Measurements from ENCODE around the gene RBM4. TPM values are rescaled to one million over a fixed set of nuclear protein-coding genes. Genes with fewer than 3 reads are reported as not detected.

RBM4 gene
- total and polyA plus RNA-seq, 2 donors (not counting 1 experiment from before 2014, with no cell fraction given) = 125 to 199 TPM

GRCh38 chr11:66670816-66671215 is 32.3 kb downstream of the RBM4 start:
- CTCF ChIA-PET = interaction anchor here (0.9 kb wide), 1 partner anchor 54 kb away, joined by 3 read pairs; no protein-coding TSS in a partner anchor
- peaks cover 99% of the 10 kb centered on the region for H3K79me2 ChIP-seq (ENCODE audit: control insufficient read depth, insufficient read depth, low read length)
- Mint-ChIP-seq H3K27ac (no peak overlapping the region), H3K27me3 (no peaks in the 10 kb centered on the region), H3K4me1 (peaks cover 43% of the 10 kb centered on the region), H3K9me3 (ENCODE audit: insufficient read depth) (no peaks in the 10 kb centered on the region), H3K4me3 (no peak overlapping the region)
- H3K9me3 ChIP-seq (ENCODE audit: control extremely low read depth in 1 of 3, control insufficient read depth in 2 of 3, insufficient read depth in 1 of 3, low read length in 2 of 3) = no peaks in the 10 kb centered on the region
- H3K27ac ChIP-seq (ENCODE audit: low read length in 2 of 2) = peak overlapping the region in 1 of 2 donors; percentile 7
- no peak overlapping the region for H2AFZ ChIP-seq (ENCODE audit: insufficient read depth, low read depth, low read length, poor library complexity, severe bottlenecking)
- DNase-seq (no peak), ATAC-seq (ENCODE audit: low read depth) (no peak)
- peaks cover 10 to 15% of the 10 kb centered on the region in 2 donors for H3K4me1 ChIP-seq (ENCODE audit: control insufficient read depth in 2 of 2, insufficient read depth in 2 of 2, low read length in 2 of 2)
- POLR2A ChIA-PET = no interaction called here
- H4K20me1 ChIP-seq (ENCODE audit: control insufficient read depth, insufficient read depth, low read length, poor library complexity, severe bottlenecking) = peaks cover 41% of the 10 kb centered on the region
- H3K9ac ChIP-seq (ENCODE audit: low read length) = no peak overlapping the region
- no peaks in the 10 kb centered on the region for H3K27me3 ChIP-seq (replicated peaks in 1 of 4; ENCODE audit: control extremely low read depth in 1 of 4, control insufficient read depth in 3 of 4, insufficient read depth in 4 of 4, low read length in 3 of 4)
- intact Hi-C loops (cut with micrococcal nuclease) = no loop called here
- H3K4me2 ChIP-seq (replicated peaks; ENCODE audit: low read depth, low read length, poor library complexity, severe bottlenecking) = no peak overlapping the region
- WGBS (ENCODE audit: insufficient coverage) = 100% methylated on average over 3 of the region's 5 CpGs
- H3K36me3 ChIP-seq (replicated peaks in 1 of 2; ENCODE audit: control extremely low read depth in 1 of 2, control insufficient read depth in 1 of 2, extremely low read depth in 1 of 2, insufficient read depth in 2 of 2, low read length in 1 of 2) = peaks cover 3 to 32% of the 10 kb centered on the region in 2 experiments
- TF ChIP-seq, protein P1, sequence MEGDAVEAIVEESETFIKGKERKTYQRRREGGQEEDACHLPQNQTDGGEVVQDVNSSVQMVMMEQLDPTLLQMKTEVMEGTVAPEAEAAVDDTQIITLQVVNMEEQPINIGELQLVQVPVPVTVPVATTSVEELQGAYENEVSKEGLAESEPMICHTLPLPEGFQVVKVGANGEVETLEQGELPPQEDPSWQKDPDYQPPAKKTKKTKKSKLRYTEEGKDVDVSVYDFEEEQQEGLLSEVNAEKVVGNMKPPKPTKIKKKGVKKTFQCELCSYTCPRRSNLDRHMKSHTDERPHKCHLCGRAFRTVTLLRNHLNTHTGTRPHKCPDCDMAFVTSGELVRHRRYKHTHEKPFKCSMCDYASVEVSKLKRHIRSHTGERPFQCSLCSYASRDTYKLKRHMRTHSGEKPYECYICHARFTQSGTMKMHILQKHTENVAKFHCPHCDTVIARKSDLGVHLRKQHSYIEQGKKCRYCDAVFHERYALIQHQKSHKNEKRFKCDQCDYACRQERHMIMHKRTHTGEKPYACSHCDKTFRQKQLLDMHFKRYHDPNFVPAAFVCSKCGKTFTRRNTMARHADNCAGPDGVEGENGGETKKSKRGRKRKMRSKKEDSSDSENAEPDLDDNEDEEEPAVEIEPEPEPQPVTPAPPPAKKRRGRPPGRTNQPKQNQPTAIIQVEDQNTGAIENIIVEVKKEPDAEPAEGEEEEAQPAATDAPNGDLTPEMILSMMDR (IDR thresholded peaks at IDR 0.05) = no peak
- TF ChIP-seq EZH2 (IDR thresholded peaks at IDR 0.05; ENCODE audit: borderline replicate concordance, insufficient read depth, low read depth, low read length, poor library complexity, severe bottlenecking) = no peak
- no peak overlapping the region for H3K4me3 ChIP-seq (ENCODE audit: control extremely low read depth in 1 of 5, extremely low read depth in 1 of 5, insufficient read depth in 1 of 5, low read depth in 2 of 5, low read length in 4 of 5)

DNA sequence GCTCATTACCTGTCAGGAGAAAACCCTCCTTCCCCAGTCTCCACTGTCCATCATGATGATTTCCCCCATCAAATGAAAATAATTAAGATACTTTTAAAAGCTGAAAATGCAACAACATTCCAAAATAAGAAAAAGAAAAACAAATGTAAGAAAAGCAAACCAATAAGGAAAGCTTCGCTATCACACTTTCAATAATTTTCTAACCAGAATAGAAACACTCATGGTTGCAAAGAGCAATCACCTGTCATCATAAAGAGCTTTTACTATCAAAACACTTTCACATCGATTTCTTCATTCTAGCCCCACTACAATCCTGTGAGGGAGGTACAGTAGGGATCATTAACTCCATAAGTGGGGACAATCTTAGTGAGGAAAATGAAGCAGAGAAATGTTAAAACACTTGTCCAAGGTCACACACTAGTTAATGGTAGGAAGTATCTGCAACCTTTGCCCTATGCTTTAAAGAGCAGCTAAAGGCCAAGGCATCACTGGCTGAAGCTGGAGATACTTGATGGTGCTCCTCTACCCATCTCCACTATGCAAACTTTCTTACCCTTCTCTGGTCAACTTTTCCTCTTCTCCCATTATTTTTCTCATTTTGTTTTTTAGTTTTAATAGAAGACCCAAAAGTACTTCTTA is 36.6 kb downstream of the RBM4 start:
- POLR2A ChIA-PET = no interaction called here
- H3K4me3 Mint-ChIP-seq = peak overlapping the region; percentile 60

More for the DNA sequence above, 36.6 kb downstream of the RBM4 start:
- Mint-ChIP-seq H3K27me3 (no peaks in the 10 kb centered on the region), H3K27ac (peak overlapping the region; percentile 41), H3K9me3 (ENCODE audit: insufficient read depth) (no peaks in the 10 kb centered on the region), H3K4me1 (peaks cover 43% of the 10 kb centered on the region)
- no peak overlapping the region for H3K9ac ChIP-seq (ENCODE audit: low read length)
- no peaks in the 10 kb centered on the region for H3K27me3 ChIP-seq (replicated peaks in 1 of 4; ENCODE audit: control extremely low read depth in 1 of 4, control insufficient read depth in 3 of 4, insufficient read depth in 4 of 4, low read length in 3 of 4)
- ATAC-seq (ENCODE audit: low read depth) (no peak), DNase-seq (no peak)
- no peak overlapping the region for H2AFZ ChIP-seq (ENCODE audit: insufficient read depth, low read depth, low read length, poor library complexity, severe bottlenecking)
- H3K79me2 ChIP-seq (ENCODE audit: control insufficient read depth, insufficient read depth, low read length) = peaks cover 73% of the 10 kb centered on the region
- peak overlapping the region; percentile 70 for H3K4me2 ChIP-seq (replicated peaks; ENCODE audit: low read depth, low read length, poor library complexity, severe bottlenecking)
- CTCF ChIA-PET = interaction anchor here (0.7 to 4.6 kb wide), 4 partner anchors 18 to 214 kb away, joined by 3 to 18 read pairs (median 4); no protein-coding TSS in a partner anchor
- H4K20me1 ChIP-seq (ENCODE audit: control insufficient read depth, insufficient read depth, low read length, poor library complexity, severe bottlenecking) = peaks cover 29% of the 10 kb centered on the region
- WGBS (ENCODE audit: insufficient coverage) = no CpG with 5 or more reads among the region's 2 CpGs
- TF ChIP-seq, protein P1 (IDR thresholded peaks at IDR 0.05) = no peak
- no peak for TF ChIP-seq EZH2 (IDR thresholded peaks at IDR 0.05; ENCODE audit: borderline replicate concordance, insufficient read depth, low read depth, low read length, poor library complexity, severe bottlenecking)
- H3K9me3 ChIP-seq (ENCODE audit: control extremely low read depth in 1 of 3, control insufficient read depth in 2 of 3, insufficient read depth in 1 of 3, low read length in 2 of 3) = no peaks in the 10 kb centered on the region
- peak overlapping the region in 1 of 5 experiments; percentile 2 for H3K4me3 ChIP-seq (ENCODE audit: control extremely low read depth in 1 of 5, extremely low read depth in 1 of 5, insufficient read depth in 1 of 5, low read depth in 2 of 5, low read length in 4 of 5)
- H3K36me3 ChIP-seq (replicated peaks in 1 of 2; ENCODE audit: control extremely low read depth in 1 of 2, control insufficient read depth in 1 of 2, extremely low read depth in 1 of 2, insufficient read depth in 2 of 2, low read length in 1 of 2) = peaks cover 3 to 4% of the 10 kb centered on the region in 2 experiments
- peaks cover 24 to 35% of the 10 kb centered on the region in 2 donors for H3K4me1 ChIP-seq (ENCODE audit: control insufficient read depth in 2 of 2, insufficient read depth in 2 of 2, low read length in 2 of 2)
- H3K27ac ChIP-seq (ENCODE audit: low read length in 2 of 2) = no peak overlapping the region
- intact Hi-C loops (cut with micrococcal nuclease) = loop anchor here (5.0 kb wide), 1 partner anchor 208 kb away; the partner anchor contains the start of gene PELI3
